ENCODE measurements around the gene COL5A3. TPM values are rescaled to one million over a fixed set of nuclear protein-coding genes. Genes with fewer than 3 reads are reported as not detected.

COL5A3 gene
- total RNA-seq, 1 experiment from 2014 or later: 0.18 TPM

DNA sequence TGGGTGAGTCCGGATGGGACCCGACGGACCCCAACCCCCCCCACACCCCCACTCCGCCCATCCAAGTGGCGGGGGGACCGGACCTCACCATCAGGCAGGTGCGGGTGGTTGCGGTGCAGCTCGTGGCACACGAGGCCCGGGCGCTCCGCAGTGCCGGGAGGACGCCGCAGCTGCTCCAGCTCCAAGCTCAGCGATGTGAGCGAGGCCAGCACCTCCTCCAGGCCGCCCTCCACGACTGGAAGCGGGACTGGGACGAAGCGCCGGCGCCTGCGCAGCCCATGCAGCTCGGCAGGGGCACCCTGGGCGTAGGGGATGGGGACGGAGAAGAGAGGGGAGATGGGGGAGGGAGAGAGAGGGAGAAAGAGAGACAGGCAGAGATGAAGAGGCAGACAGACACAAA, 43.9 kb downstream of the COL5A3 start:
- no peak for DNase-seq (ENCODE audit: low read depth, low spot score)
- in situ Hi-C loops (cut with HindIII; ENCODE audit: low pct_unique_long_range_greater_than_20kb, low sequenced_read_pairs): no loop called here
- CTCF ChIA-PET: no interaction called here
- TF ChIP-seq SIN3A (IDR thresholded peaks at IDR 0.05; ENCODE audit: borderline replicate concordance, insufficient read depth, low read depth, low read length): no peak
- TF ChIP-seq REST (IDR thresholded peaks at IDR 0.05; ENCODE audit: insufficient read depth in 1 of 2, low read depth in 2 of 2, low read length in 1 of 2): no peak
- no peak for TF ChIP-seq POLR2AphosphoS5 (IDR thresholded peaks at IDR 0.05; ENCODE audit: low read depth, low read length)
- TF ChIP-seq, protein P1, sequence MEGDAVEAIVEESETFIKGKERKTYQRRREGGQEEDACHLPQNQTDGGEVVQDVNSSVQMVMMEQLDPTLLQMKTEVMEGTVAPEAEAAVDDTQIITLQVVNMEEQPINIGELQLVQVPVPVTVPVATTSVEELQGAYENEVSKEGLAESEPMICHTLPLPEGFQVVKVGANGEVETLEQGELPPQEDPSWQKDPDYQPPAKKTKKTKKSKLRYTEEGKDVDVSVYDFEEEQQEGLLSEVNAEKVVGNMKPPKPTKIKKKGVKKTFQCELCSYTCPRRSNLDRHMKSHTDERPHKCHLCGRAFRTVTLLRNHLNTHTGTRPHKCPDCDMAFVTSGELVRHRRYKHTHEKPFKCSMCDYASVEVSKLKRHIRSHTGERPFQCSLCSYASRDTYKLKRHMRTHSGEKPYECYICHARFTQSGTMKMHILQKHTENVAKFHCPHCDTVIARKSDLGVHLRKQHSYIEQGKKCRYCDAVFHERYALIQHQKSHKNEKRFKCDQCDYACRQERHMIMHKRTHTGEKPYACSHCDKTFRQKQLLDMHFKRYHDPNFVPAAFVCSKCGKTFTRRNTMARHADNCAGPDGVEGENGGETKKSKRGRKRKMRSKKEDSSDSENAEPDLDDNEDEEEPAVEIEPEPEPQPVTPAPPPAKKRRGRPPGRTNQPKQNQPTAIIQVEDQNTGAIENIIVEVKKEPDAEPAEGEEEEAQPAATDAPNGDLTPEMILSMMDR (IDR thresholded peaks at IDR 0.05): no peak
- no peak for TF ChIP-seq TCF7L2 (IDR thresholded peaks at IDR 0.05; ENCODE audit: low read depth, low read length)
- POLR2A ChIA-PET: no interaction called here
- intact Hi-C loops (cut with micrococcal nuclease; ENCODE audit: unreplicated experiment): no loop called here
- H3K4me1 ChIP-seq (ENCODE audit: control insufficient read depth, insufficient read depth, low read length): no peaks in the 10 kb centered on the region
- no peak overlapping the region for H3K27ac ChIP-seq (ENCODE audit: low read length)
- no peaks in the 10 kb centered on the region for H3K27me3 ChIP-seq (ENCODE audit: control insufficient read depth, insufficient read depth, low read length)
- no peak overlapping the region for H3K4me3 ChIP-seq (ENCODE audit: low read depth in 2 of 2, low read length in 2 of 2)
- peak; percentile 40; the same call in 1 of the 2 replicates for ATAC-seq
- H3K36me3 ChIP-seq (ENCODE audit: control insufficient read depth, insufficient read depth, low read length): no peaks in the 10 kb centered on the region
- H3K9me3 ChIP-seq (ENCODE audit: control insufficient read depth, insufficient read depth, low read depth, low read length): no peaks in the 10 kb centered on the region
- no TSS peak for BruUV-seq (replicated peaks)

GRCh38 chr19:9966024-9966423, 44.3 kb downstream of the COL5A3 start:
- no peak overlapping the region for H3K4me3 ChIP-seq (ENCODE audit: low read depth in 2 of 2, low read length in 2 of 2)
- DNase-seq (ENCODE audit: low read depth, low spot score) (no peak), ATAC-seq (no peak)
- no peaks in the 10 kb centered on the region for H3K36me3 ChIP-seq (ENCODE audit: control insufficient read depth, insufficient read depth, low read length)
- no peaks in the 10 kb centered on the region for H3K27me3 ChIP-seq (ENCODE audit: control insufficient read depth, insufficient read depth, low read length)
- intact Hi-C loops (cut with micrococcal nuclease; ENCODE audit: unreplicated experiment): no loop called here
- CTCF ChIA-PET: no interaction called here
- BruUV-seq (replicated peaks): no TSS peak
- TF ChIP-seq TCF7L2 (IDR thresholded peaks at IDR 0.05; ENCODE audit: low read depth, low read length) (no peak), REST (IDR thresholded peaks at IDR 0.05; ENCODE audit: insufficient read depth in 1 of 2, low read depth in 2 of 2, low read length in 1 of 2) (no peak), SIN3A (IDR thresholded peaks at IDR 0.05; ENCODE audit: borderline replicate concordance, insufficient read depth, low read depth, low read length) (no peak), POLR2AphosphoS5 (IDR thresholded peaks at IDR 0.05; ENCODE audit: low read depth, low read length) (no peak)
- TF ChIP-seq, protein P1 (IDR thresholded peaks at IDR 0.05): no peak
- POLR2A ChIA-PET: no interaction called here
- in situ Hi-C loops (cut with HindIII; ENCODE audit: low pct_unique_long_range_greater_than_20kb, low sequenced_read_pairs): no loop called here
- H3K4me1 ChIP-seq (ENCODE audit: control insufficient read depth, insufficient read depth, low read length): no peaks in the 10 kb centered on the region
- no peak overlapping the region for H3K27ac ChIP-seq (ENCODE audit: low read length)
- no peaks in the 10 kb centered on the region for H3K9me3 ChIP-seq (ENCODE audit: control insufficient read depth, insufficient read depth, low read depth, low read length)

Data from Panc1 (cell line).